CD4-positive, alpha-beta memory T cell (primary cell): Measurements from ENCODE around the gene GNB3. TPM values are rescaled to one million over a fixed set of nuclear protein-coding genes. Genes with fewer than 3 reads are reported as not detected.

Experiments used
- CTCF ChIA-PET: fragments of 350-600 bp; sonication (Branson Sonifier 250); formaldehyde crosslinking; loops from one replicate; lab custom pipeline; 2021; ENCODE audit warnings: inconsistent platforms; ENCODE audit not compliant: partially characterized antibody; lab: Charles Lee
- POLR2A ChIA-PET: fragments of 350-600 bp; sonication (Branson Sonifier 250); formaldehyde crosslinking; loops from one replicate; lab custom pipeline; 2021; ENCODE audit not compliant: partially characterized antibody; lab: Charles Lee
- DNase-seq, 5 donors: peaks; one replicate each; pipeline versions ENCODE4 v3.0.0 to v3.0.0-alpha.2; 2020 to 2022; ENCODE audit warnings: mixed read lengths in 1 of 5
- H3K27ac ChIP-seq: one replicate; pipeline ENCODE4 v1.7.0; 2013; ENCODE audit warnings: low read depth, low read length
- H3K27me3 ChIP-seq: 2 replicates; pipeline ENCODE4 v1.7.0; 2013; ENCODE audit warnings: mild to moderate bottlenecking, low read length, moderate library complexity; ENCODE audit not compliant: insufficient read depth
- H3K36me3 ChIP-seq: 2 replicates; pipeline ENCODE4 v1.7.0; 2013; ENCODE audit warnings: mild to moderate bottlenecking, low read length, moderate library complexity; ENCODE audit not compliant: insufficient read depth
- H3K4me1 ChIP-seq: 2 replicates; pipeline ENCODE4 v1.7.0; 2013; ENCODE audit warnings: mild to moderate bottlenecking, low read length, moderate library complexity; ENCODE audit not compliant: insufficient read depth
- H3K4me3 ChIP-seq, 2 donors: one replicate each; pipeline ENCODE4 v1.7.0; 2013; ENCODE audit warnings: low read length in 2 of 2, mild to moderate bottlenecking in 1 of 2
- H3K9me3 ChIP-seq, 2 donors: one replicate each; pipeline ENCODE4 v1.7.0; 2013; ENCODE audit warnings: low read length in 2 of 2, control low read depth in 1 of 2; ENCODE audit not compliant: control insufficient read depth in 1 of 2
- H3K27ac Mint-ChIP-seq, 7 donors: one replicate each; pipeline ENCODE4 v1.8.0; 2020 to 2021; ENCODE audit warnings: mixed read lengths in 7 of 7, mild to moderate bottlenecking in 6 of 7, inconsistent platforms in 3 of 7, moderate library complexity in 3 of 7
- H3K27me3 Mint-ChIP-seq, 2 donors: one replicate each; pipeline ENCODE4 v1.8.0; 2020 to 2021; ENCODE audit warnings: mixed read lengths in 2 of 2
- H3K36me3 Mint-ChIP-seq, 2 donors: one replicate each; pipeline ENCODE4 v1.8.0; 2020 to 2021; ENCODE audit warnings: mixed read lengths in 2 of 2, inconsistent platforms in 1 of 2, mild to moderate bottlenecking in 1 of 2
- H3K4me1 Mint-ChIP-seq, 4 donors: one replicate each; pipeline ENCODE4 v1.8.0; 2020 to 2021; ENCODE audit warnings: mixed read lengths in 4 of 4, mild to moderate bottlenecking in 1 of 4
- H3K4me3 Mint-ChIP-seq, 8 donors: one replicate each; pipeline ENCODE4 v1.8.0; 2020 to 2021; ENCODE audit warnings: mixed read lengths in 8 of 8, mild to moderate bottlenecking in 7 of 8, moderate library complexity in 6 of 8, inconsistent platforms in 3 of 8
- H3K9me3 Mint-ChIP-seq, 8 donors: one replicate each; pipeline ENCODE4 v1.8.0; 2020 to 2021; ENCODE audit warnings: mixed read lengths in 8 of 8, mild to moderate bottlenecking in 5 of 8, inconsistent platforms in 3 of 8, moderate library complexity in 1 of 8
- intact Hi-C: fragments of 100-400 bp; cut with micrococcal nuclease; formaldehyde crosslinking; loops from one replicate; pipeline ENCODE4 v1.15.1; 2023
- polyA plus RNA-seq, 2 donors: library from polyadenylated mRNA; unstranded; fragments of 300-500 nt; fragmentation: Illumina TruSeq; gene quantifications; one replicate each; pipeline ENCODE4 v1.2.3, GENCODE V29; 2021
- total RNA-seq, 2 experiments: library from RNA; stranded (reverse); gene quantifications; one replicate each; pipeline ENCODE4 v1.2.3, GENCODE V29; 2021

The GNB3 gene
- total and polyA plus RNA-seq, 4 experiments from 2014 or later, result 5.1 to 5.2 TPM; not detected in 2

DNA sequence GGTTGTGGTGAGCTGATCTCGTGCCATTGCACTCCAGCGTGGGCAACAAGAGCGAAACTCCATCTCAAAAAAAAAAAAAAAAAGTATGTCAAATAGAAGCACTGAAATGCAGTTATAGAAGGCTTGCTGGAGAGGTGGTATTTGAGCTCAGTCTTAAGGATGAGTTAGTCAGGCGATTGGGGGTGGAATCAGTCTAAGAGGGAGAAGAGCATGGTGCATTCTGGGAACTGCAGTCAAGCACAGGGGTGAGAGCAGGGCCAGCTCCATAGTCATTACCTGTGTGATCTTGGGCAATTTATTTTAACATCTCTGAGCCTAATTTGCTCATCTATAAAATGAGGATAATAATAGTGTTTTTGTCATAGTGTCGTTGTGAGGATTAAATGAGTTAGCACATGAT lies 5.9 kb upstream of the GNB3 start:
- POLR2A ChIA-PET, result interaction anchor here (0.7 to 3.1 kb wide), 6 partner anchors 12 to 209 kb away, joined by 3 to 20 read pairs (median 4); partner anchors contain the start of genes CDCA3, MLF2 and ZNF384
- H3K27me3 Mint-ChIP-seq, result peaks cover 1 to 3% of the 10 kb centered on the region in 2 donors
- DNase-seq, result no peak
- Histone ChIP-seq H3K4me1 (peaks cover 8% of the 10 kb centered on the region), H3K4me3 (no peak overlapping the region), H3K9me3 (no peaks in the 10 kb centered on the region), H3K36me3 (no peaks in the 10 kb centered on the region), H3K27ac (no peak overlapping the region), H3K27me3 (peaks cover under 1% of the 10 kb centered on the region)
- peaks cover 0 to 5% (median 2%) of the 10 kb centered on the region in 4 donors for H3K4me1 Mint-ChIP-seq
- H3K36me3 Mint-ChIP-seq, result no peaks in the 10 kb centered on the region
- H3K9me3 Mint-ChIP-seq, result no peaks in the 10 kb centered on the region
- CTCF ChIA-PET, result interaction anchor here (0.6 to 18.9 kb wide), 23 partner anchors 9 to 263 kb away, joined by 3 to 303 read pairs (median 5); partner anchors contain the start of genes CD4, CDCA3, GPR162 and LAG3
- no peak overlapping the region for H3K4me3 Mint-ChIP-seq
- intact Hi-C loops, result loop anchor here (1.0 to 2.0 kb wide), 3 partner anchors 10 to 82 kb away; partner anchors contain the start of genes CDCA3 and MLF2
- H3K27ac Mint-ChIP-seq, result peak overlapping the region in 2 of 7 donors; percentile 61 to 64

DNA sequence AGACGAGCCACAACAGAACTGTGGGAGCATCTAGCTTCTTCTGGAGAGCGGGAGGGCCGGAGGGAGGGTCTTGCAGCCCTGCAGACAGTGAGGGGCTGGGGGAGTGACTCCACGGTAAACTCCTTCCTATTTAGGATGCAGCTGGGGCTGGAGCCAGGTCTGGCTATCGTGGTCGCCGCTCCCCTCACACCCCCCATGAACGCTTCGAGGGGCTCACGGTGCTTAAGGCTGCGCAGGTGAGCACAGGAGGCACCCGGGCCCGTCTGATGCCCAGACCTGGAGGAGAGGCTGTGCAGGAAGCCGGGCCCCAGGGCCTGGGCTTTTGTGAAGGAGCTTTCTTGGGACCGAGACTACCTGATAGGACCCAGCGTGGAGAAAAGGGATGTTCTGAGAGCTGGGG lies 3.9 kb upstream of the GNB3 start:
- intact Hi-C loops, result no loop called here
- no peaks in the 10 kb centered on the region for H3K36me3 Mint-ChIP-seq
- POLR2A ChIA-PET, result interaction anchor here (1.7 to 3.1 kb wide), 3 partner anchors 15 to 84 kb away, joined by 3 to 20 read pairs (median 9); partner anchors contain the start of genes CDCA3, MLF2 and USP5

DNA sequence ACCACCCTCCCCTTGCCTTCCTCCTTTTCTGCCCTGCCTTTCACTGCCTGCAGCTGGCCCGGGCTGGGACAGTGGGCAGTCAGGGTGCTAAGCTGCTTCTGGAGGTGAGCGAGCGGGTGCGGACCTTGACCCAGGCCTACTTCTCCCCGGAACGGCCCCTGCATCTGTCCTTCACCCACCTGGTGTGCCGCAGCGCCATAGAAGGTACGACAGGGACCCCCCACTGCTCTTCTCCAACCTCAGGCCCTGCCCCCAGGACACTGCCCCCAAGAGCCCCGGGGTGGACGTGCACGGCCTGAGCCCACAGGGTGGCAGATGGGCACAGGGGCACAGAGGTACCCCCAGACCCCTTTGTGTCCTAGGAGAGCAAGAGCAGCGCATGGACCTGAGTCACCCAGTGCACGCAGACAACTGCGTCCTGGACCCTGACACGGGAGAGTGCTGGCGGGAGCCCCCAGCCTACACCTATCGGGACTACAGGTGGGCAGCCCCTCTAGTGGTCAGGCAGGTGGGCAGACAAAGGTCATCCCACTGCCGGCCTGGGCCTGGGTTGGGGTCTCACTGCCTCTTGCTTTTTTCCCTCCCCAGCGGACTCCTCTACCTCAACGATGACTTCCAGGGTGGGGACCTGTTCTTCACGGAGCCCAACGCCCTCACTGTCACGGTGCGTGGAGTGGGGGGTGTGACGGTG lies 3.2 kb upstream of the GNB3 start:
- POLR2A ChIA-PET, result interaction anchor here (1.7 to 2.0 kb wide), 2 partner anchors 14 to 53 kb away, joined by 3 to 9 read pairs; partner anchors contain the start of genes CDCA3 and USP5

More for the DNA sequence above, 3.9 kb upstream of the GNB3 start:
- H3K4me3 Mint-ChIP-seq, result no peak overlapping the region
- Histone ChIP-seq H3K4me1 (peaks cover 7% of the 10 kb centered on the region), H3K9me3 (no peaks in the 10 kb centered on the region), H3K27me3 (no peaks in the 10 kb centered on the region), H3K27ac (no peak overlapping the region), H3K4me3 (no peak overlapping the region), H3K36me3 (no peaks in the 10 kb centered on the region)
- CTCF ChIA-PET, result interaction anchor here (0.9 to 18.9 kb wide), 15 partner anchors 10 to 234 kb away, joined by 3 to 303 read pairs (median 5); partner anchors contain the start of genes CD4, CDCA3, GPR162 and LAG3
- H3K27ac Mint-ChIP-seq, result no peak overlapping the region
- H3K4me1 Mint-ChIP-seq, result peaks cover 0 to 5% (median 2%) of the 10 kb centered on the region in 4 donors
- H3K27me3 Mint-ChIP-seq, result peaks cover 0 to 1% of the 10 kb centered on the region in 2 donors
- H3K9me3 Mint-ChIP-seq, result no peaks in the 10 kb centered on the region
- no peak for DNase-seq

DNA sequence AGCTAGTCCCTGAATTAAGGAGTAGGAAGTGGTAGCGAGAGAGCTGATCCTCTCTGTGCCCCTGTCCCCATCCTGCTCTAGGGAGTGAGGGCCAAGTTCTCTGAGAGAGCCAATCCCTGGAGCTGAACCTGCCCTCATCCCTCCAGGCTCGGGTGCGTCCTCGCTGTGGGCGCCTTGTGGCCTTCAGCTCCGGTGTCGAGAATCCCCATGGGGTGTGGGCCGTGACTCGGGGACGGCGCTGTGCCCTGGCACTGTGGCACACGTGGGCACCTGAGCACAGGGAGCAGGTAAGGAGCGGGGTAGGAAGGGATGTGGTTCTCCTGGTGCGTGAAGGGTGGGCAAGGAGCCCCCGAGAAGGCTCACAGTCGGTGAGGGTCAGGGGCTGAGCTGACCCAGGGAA lies 1.9 kb upstream of the GNB3 start:
- Mint-ChIP-seq H3K27ac (no peak overlapping the region), H3K4me3 (no peak overlapping the region), H3K9me3 (no peaks in the 10 kb centered on the region), H3K27me3 (peaks cover 0 to 1% of the 10 kb centered on the region in 2 donors), H3K36me3 (no peaks in the 10 kb centered on the region), H3K4me1 (peaks cover 0 to 5% (median 2%) of the 10 kb centered on the region in 4 donors)
- intact Hi-C loops, result no loop called here
- DNase-seq, result peak in 1 of 5 donors; percentile 31
- POLR2A ChIA-PET, result interaction anchor here (1.4 to 2.4 kb wide), 2 partner anchors 10 to 28 kb away, joined by 3 to 10 read pairs; partner anchors contain the start of genes P3H3 and TPI1
- H3K36me3 ChIP-seq, result no peaks in the 10 kb centered on the region
- CTCF ChIA-PET, result interaction anchor here (0.8 to 2.9 kb wide), 6 partner anchors 9 to 243 kb away, joined by 3 to 11 read pairs (median 4); partner anchors contain the start of genes CDCA3 and MLF2
- peaks cover 7% of the 10 kb centered on the region for H3K4me1 ChIP-seq
- H3K4me3 ChIP-seq, result no peak overlapping the region
- H3K27me3 ChIP-seq, result no peaks in the 10 kb centered on the region
- H3K27ac ChIP-seq, result no peak overlapping the region
- no peaks in the 10 kb centered on the region for H3K9me3 ChIP-seq

More for the DNA sequence above, 3.2 kb upstream of the GNB3 start:
- no peak overlapping the region for H3K4me3 ChIP-seq
- H3K4me1 ChIP-seq, result peaks cover 7% of the 10 kb centered on the region
- Mint-ChIP-seq H3K4me3 (no peak overlapping the region), H3K4me1 (peaks cover 0 to 5% (median 2%) of the 10 kb centered on the region in 4 donors), H3K9me3 (no peaks in the 10 kb centered on the region), H3K36me3 (no peaks in the 10 kb centered on the region), H3K27me3 (peaks cover 0 to 1% of the 10 kb centered on the region in 2 donors), H3K27ac (no peak overlapping the region)
- no peaks in the 10 kb centered on the region for H3K9me3 ChIP-seq
- H3K27me3 ChIP-seq, result no peaks in the 10 kb centered on the region
- no peaks in the 10 kb centered on the region for H3K36me3 ChIP-seq
- H3K27ac ChIP-seq, result no peak overlapping the region
- intact Hi-C loops, result no loop called here
- CTCF ChIA-PET, result interaction anchor here (0.9 to 18.9 kb wide), 6 partner anchors 9 to 222 kb away, joined by 4 to 303 read pairs (median 46); partner anchors contain the start of genes CD4, CDCA3, GPR162 and LAG3
- peak in 1 of 5 donors; percentile 34 for DNase-seq

DNA sequence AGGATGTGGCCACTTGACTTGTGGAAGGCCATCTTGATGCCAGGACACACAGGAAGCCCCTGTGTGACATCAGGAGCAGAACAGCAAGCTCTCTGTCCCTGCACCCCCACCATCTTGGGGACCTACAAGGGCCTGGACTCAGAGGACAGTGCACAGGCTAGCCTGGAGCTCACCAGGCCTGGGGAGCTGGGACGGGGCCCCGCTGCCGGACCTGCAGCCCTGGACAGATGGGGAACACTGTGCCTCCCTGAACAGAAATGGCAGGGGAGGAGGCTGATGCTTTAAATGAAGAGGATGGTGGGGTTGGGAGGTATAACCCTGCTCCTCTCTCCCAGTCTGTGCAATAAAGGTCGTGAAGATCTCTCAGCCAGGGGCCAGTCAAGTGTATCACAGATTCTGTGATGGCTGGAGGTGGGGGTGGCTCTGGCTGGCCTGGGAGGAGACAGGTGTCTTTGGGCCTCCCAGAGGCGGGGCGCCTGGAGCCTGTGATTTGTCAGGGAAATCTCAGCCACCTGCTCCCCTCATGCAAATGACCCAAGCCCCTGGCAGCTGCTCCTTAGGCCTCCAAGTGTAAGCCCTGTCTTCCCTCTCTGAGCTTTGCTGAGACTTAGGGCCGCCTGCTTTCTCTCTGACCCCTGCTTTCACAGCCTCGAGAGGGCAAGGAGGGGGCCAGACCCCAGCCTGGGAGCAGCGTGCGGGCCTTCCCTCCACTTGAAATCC lies 1.1 kb upstream of the GNB3 start:
- ChIA-PET POLR2A (interaction anchor here (0.6 to 2.4 kb wide), 3 partner anchors 11 to 28 kb away, joined by 3 to 10 read pairs (median 3); partner anchors contain the start of genes P3H3 and TPI1), CTCF (interaction anchor here (0.8 to 4.4 kb wide), 7 partner anchors 10 to 243 kb away, joined by 3 to 12 read pairs (median 6); partner anchors contain the start of genes CDCA3 and MLF2)
- Mint-ChIP-seq H3K27me3 (no peaks in the 10 kb centered on the region), H3K9me3 (no peaks in the 10 kb centered on the region), H3K36me3 (no peaks in the 10 kb centered on the region), H3K4me3 (no peak overlapping the region), H3K4me1 (peaks cover 0 to 5% (median 2%) of the 10 kb centered on the region in 4 donors), H3K27ac (no peak overlapping the region)
- intact Hi-C loops, result no loop called here
- H3K4me1 ChIP-seq, result peaks cover 7% of the 10 kb centered on the region
- no peak overlapping the region for H3K4me3 ChIP-seq
- no peaks in the 10 kb centered on the region for H3K27me3 ChIP-seq
- H3K9me3 ChIP-seq, result no peaks in the 10 kb centered on the region
- no peak overlapping the region for H3K27ac ChIP-seq
- H3K36me3 ChIP-seq, result no peaks in the 10 kb centered on the region
- peak in 1 of 5 donors; percentile 9 for DNase-seq

DNA sequence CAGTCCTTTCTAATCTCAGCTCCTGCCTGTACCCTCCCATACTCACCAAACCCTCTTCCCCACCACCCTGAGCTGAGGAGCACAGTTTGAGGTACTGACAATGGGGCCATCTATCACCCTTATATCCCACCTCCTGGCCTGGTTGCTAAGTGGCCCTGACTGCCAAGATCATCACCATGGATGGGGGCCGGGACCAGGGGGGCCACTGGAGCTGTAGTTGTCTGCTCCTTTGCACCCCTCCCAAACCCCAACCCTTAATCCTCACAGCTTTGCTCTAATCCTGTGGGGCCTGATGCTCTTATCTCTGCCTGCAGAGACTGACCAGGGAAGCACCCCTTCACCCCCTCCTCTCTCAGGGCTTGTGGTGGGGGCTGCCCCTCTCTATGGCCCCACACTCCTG lies 395 bp upstream of the GNB3 start:
- ChIA-PET POLR2A (interaction anchor here (1.4 to 2.4 kb wide), 2 partner anchors 11 to 27 kb away, joined by 3 to 10 read pairs; partner anchors contain the start of genes P3H3 and TPI1), CTCF (interaction anchor here (1.5 to 4.4 kb wide), 3 partner anchors 15 to 88 kb away, joined by 3 to 12 read pairs (median 11); partner anchors contain the start of gene MLF2)
- Mint-ChIP-seq H3K4me1 (peaks cover 0 to 4% (median 2%) of the 10 kb centered on the region in 4 donors), H3K36me3 (no peaks in the 10 kb centered on the region), H3K9me3 (no peaks in the 10 kb centered on the region), H3K27me3 (no peaks in the 10 kb centered on the region), H3K4me3 (no peak overlapping the region), H3K27ac (no peak overlapping the region)
- Histone ChIP-seq H3K4me3 (no peak overlapping the region), H3K9me3 (no peaks in the 10 kb centered on the region), H3K27ac (no peak overlapping the region), H3K27me3 (no peaks in the 10 kb centered on the region), H3K4me1 (peaks cover 7% of the 10 kb centered on the region), H3K36me3 (no peaks in the 10 kb centered on the region)
- DNase-seq, result peak in 1 of 5 donors; percentile 9
- intact Hi-C loops, result no loop called here
